GM04504 (cell line): ENCODE measurements around the gene FARP2.
A peak's percentile ranks its signal among the peaks of the same experiment; 100 is the strongest.
"Not testable (repeated sequence)": the region's sequence is repeated elsewhere in the genome, so short reads cannot be mapped to it uniquely, and the experiment has no call there.

Source experiments
- DNase-seq: peaks from one replicate; pipeline ENCODE4 v3.0.0-alpha.2; 2012; ENCODE audit warnings: low read depth

Gene FARP2, protein sequence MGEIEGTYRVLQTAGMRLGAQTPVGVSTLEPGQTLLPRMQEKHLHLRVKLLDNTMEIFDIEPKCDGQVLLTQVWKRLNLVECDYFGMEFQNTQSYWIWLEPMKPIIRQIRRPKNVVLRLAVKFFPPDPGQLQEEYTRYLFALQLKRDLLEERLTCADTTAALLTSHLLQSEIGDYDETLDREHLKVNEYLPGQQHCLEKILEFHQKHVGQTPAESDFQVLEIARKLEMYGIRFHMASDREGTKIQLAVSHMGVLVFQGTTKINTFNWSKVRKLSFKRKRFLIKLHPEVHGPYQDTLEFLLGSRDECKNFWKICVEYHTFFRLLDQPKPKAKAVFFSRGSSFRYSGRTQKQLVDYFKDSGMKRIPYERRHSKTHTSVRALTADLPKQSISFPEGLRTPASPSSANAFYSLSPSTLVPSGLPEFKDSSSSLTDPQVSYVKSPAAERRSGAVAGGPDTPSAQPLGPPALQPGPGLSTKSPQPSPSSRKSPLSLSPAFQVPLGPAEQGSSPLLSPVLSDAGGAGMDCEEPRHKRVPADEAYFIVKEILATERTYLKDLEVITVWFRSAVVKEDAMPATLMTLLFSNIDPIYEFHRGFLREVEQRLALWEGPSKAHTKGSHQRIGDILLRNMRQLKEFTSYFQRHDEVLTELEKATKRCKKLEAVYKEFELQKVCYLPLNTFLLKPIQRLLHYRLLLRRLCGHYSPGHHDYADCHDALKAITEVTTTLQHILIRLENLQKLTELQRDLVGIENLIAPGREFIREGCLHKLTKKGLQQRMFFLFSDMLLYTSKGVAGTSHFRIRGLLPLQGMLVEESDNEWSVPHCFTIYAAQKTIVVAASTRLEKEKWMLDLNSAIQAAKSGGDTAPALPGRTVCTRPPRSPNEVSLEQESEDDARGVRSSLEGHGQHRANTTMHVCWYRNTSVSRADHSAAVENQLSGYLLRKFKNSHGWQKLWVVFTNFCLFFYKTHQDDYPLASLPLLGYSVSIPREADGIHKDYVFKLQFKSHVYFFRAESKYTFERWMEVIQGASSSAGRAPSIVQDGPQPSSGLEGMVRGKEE

DNA sequence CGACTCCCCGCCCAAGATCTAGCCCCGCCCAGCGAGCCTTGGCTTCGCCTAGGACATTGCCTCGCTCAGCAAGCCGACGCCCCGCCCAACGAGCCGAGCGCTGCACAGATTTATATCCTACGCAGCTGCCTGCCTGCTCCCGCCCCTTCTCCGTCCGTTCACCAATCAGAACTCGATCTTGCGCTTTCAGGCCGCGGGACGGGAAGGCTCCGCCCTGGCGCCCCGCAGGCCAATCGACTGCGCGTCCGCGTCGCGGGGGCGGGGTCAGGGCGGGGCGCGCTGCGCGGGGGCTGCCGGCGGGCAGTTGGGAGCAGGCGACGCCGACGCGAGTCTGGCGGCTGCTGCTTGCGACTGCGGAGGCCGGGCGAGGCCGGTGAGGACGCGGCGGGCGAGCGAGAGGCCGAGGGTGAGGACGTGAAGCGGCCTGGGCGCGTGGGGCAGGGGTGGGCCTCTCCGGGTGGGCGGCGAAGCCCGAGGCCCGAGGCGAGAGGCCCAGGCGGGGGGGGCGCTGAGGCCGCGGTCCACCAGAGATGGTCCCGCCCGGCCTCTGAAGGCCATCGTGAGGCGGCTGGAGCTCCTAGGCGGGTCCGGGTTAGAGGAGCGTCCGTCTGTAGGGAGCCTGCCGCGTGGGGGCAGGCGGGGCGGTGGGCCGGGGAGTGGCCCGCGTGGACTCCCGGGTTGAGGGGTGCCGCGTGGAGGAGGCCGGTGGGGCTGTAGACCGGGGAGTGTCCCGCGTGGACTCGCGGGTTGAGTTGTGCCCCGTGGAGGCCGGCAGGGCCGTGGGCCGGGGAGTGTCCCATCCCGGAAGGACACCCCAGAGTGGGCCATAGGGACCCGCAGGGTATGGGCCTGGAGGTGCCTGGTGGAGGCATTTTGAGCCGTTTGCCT, at the start of gene FARP2:
TSS of gene FARP2 (plus strand) at position 303 of the 888 bp plus-strand sequence. CDS start 16,823 bp downstream, outside the sequence.
- DNase-seq = peak; percentile 97

DNA sequence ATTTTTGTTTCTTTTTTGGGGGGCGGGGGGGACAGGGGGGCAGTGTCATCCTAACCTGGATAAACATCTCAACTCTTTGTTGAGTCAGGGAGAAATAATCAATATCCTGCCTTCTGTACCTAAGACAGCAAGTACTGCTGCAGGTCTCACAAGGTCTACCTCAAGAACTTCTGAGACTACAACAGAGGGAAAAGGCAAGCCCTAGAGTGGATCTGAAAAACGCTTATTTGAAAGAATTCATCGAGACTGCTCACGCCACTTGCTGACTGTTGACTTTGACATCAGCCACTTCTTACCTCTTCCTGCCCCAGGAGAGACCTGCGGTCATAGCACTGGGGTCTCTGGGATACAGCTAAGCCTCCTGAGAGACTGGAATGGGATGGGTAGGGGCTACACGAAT, 49.0 kb upstream of the FARP2 start:
- no peak for DNase-seq

DNA sequence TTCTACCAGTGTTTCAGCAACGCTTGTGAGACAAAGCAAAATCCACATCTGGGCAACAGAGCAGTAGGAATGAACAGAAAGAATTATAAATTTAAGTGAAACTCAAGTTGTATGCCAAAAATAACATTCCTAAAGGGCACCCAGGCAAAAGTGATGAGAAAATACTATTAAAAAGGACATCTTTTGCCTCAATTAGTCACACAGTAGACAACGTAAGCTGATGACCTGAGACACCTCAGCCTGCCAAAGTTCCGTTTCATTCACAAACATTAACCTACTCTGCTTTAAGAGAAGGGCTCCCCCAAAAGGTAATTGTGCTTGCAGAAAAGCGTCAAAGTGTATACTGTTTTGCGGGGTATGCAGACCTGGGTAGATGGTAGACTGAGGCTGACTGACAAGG, 47.8 kb upstream of the FARP2 start:
- DNase-seq = no peak

DNA sequence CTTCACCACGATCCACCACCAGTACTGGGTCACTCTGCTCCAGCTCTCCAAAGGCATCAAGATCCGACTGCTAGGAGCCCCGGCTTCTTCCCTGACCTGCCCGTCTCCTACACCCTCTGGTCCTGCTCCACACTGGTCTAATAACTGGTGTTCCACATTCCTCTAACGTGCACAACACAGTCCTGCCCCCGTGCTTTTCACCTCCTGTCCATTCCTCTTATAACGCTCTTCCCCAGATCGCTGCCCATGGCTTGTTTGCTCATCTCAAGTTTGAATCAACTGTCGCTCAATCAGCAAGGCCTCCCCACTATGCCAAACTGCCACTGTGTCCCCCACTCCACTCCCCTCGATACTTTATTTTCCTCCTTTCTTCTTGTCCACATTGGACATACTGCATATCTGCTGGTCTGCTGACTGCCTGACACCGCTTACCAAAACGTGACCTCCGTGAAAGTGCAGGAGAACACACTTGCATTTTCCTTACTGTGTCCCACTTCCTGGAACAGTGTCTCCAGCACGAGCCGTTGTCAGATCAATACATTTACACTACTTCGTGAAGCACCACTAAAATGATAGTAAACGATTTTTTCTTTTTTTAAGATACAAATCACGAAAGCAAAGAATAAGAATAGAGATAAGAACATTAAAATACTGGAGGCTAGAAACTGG, 47.1 kb upstream of the FARP2 start:
- no peak for DNase-seq

DNA sequence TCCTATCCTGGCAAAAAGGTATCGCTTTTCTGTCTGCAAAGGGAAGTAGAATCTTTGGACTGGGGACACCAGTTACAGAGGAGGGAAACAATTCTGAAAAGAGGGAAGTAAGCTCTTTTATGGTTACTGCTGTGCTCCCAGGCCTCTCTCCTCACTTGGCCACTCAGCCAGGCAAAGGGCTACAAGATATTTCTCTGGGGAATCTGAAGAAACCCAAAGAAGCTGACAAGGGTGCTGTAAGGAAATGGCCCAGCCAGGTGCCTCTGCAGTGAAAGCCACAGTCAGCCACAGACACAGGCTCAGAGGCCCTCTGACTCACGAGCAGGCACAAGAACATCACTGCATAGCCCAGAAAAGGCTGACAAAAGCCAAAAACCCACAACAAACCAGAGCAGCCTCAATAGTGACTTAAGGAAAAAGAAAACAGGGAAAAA, 46.4 kb upstream of the FARP2 start:
- no peak for DNase-seq

DNA sequence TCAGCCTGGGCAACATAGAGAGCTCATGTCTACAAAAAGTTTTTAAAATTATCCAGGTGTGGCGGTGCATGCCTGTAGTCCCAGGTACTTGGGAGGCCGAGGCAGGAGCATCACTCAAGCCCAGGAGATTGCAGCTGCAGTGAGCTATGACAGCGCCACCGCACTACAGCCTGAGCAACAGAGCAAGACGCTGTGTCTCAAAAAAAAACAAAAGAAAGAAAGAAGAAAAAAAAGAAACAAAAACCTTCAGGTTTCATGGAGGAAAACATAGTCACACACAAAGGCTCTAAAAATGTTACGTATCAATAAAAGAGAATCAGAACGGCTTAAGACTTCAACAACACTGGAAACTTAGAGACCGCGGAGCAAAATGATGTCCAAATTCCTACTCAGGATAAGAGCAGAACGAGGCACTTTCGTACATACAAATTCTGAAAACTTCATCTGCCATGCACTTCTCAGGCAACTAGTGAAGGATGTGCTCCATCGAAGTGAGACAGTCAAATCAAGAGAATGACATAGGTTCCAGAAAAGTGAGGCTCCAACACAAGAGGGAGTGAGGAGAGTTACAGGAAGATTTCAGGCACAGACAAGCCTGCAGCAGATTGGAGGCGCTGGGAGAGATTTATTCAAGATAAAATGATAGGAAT, 45.0 kb upstream of the FARP2 start:
- no peak for DNase-seq

DNA sequence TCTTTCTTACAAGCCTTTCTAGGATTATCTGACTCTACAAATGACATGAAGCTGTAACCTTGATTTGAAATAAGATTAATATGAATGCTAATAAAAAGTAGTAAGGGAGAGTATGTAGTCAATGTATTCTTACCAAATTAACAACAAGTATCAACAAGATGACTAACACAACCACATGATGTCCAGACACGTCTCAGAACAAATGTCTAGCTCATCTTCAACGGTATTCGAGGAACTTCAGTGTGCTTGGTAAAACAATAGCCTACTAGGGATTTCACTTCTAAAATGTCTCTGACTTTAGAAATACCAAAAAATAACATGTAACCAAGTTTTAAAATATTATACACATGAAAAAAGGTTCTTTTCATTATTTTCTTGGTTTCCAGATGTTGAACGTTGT, 44.0 kb upstream of the FARP2 start:
- DNase-seq = peak; percentile 35

DNA sequence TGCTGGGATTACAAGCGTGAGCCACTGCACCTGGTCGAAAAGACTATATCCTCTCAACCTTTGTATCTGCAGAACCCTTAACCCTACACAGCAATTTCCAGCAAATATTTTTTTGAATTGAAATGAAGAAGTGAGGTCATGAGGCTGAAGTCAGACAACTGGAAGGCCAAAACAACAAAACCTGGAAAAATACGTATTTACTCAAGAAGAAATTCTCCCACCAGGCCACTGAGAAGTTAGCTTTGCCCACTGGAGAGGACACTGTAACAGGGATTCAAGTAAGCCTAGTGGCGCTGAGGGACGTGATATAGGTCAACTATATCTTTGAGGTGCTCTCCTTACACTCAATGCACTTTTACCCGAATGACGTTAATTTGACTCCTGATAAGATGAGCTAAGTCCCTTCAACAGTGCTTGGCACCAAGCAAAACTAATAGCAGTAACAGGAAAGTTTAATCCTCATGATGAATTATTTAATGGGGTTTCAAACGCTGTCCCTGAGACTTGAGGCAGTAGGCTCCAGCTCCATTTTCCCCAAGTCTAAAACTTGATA, 42.5 kb upstream of the FARP2 start:
- DNase-seq = no peak

DNA sequence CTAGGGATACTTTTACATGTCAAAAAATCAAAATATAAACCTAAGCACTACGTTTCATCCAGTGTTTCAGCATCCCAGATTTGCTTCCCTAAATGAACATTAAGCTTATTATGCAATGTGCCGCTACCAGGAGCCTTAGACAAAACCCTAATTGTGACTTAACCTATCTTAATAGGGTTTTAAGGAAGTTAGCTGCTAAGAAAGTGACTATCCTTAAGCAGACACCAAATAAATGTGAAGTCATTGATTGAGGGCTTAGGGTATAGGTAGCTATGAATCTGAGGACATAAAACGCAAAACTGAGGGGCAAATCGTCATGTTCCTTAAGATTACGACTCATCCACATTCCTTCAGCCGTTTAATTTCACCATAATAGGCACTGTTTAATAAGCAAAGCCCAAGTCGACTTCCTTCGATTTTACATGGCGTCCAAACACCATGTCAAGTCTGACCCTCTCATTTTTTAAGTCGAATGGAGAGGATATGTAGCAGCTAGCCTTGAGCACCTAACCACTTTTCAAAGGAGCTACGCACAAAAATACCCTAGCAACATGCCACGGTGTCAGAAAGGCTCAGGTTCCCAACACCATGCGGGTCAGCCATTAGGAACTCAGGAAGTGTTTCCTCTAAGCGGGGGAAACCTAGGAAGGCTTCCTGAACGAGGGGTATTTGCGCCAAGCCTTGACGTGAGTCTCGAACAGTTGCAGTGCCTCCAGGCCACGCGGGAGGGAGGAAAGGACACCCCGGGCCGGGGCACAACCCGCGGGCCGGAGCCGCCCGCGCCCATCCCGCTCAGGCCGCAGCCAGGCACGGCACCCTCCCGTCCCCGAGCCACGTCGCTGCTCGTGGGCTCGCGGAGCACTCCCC, 41.6 kb upstream of the FARP2 start:
- no peak for DNase-seq

DNA sequence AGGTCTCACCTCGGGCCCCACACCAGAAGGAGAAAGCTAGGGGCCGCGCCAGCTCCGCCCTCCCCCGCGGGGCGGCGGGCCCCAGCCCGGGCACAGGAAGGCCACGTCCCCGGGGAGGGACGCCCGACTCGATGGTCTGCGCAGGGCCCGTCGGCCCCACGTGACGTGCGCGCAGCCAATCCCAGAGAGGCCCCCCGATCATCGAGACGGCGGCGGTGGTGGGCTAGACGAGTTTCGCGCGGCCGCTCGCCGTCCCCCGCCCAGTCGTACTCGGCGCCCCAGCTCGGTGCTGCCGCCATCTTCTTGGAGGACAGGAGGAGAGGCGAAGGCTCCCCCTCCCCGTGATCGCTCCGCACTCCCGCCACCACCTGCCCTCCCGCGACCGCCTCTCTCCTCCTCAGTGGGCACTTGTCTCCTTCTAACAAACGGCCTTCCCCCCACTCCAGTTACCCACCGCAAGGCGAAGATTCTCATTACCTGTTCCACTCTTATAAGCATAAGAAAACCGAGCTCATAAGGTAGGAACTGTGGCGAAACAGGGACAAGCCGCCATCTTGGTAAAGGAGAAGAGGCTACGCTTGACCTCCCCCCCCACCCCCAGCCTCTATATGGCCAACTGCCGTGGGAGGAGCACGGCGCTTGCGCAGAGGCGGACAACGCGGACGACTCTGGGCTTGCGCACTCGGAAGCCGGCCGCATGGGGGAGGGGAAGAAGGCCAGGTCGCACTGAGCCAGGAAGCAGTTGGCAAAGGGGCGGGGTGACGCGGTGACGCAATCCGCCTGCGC, 40.8 kb upstream of the FARP2 start, which contains the start of gene HDLBP:
TSS of gene HDLBP (minus strand) at position 580 of the 786 bp plus-strand sequence. CDS start 48,803 bp downstream, outside the sequence.
- peak; percentile 97 for DNase-seq

DNA sequence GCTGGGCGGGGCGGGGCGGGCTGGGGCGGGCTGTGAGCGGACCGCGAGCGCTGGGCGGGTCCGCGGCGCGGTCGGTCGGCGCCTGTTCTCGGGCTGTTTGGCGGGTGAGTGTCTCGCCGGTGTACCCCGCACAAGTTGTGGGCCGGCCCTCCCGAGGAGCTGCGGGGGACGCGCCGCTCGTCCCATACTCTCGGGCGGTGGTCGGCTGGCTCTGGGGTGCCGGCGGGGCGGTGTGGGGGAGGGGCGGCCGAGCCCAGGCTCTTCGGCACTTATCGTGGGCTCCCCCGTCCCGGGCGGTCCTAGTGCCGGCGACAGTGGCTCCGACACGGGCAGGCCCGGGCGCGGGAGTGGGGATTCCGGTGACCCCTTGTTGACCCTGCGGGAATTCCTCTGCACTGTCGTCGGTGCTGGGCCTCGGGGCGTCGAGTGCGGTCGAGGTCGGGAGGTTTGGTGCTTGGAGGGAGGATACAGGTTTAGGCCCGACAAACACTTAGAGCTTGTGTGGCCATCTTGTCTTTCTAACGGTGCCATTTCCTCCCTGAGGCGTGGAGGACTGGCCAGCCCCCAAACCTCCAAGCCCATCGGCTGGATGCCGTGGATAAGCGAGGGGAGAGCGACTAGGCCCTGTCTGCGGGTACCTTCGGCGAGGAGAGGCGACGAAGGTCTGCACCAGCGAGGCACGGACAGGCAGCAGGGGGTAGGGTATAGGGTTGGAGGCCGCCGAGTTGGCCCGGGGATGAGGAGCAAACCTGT, 40.0 kb upstream of the FARP2 start, which contains the start of gene SEPTIN2:
TSS of gene SEPTIN2 (plus strand) at position 47 of the 753 bp plus-strand sequence. CDS start 8,308 bp downstream, outside the sequence.
- peak; percentile 31 for DNase-seq

DNA sequence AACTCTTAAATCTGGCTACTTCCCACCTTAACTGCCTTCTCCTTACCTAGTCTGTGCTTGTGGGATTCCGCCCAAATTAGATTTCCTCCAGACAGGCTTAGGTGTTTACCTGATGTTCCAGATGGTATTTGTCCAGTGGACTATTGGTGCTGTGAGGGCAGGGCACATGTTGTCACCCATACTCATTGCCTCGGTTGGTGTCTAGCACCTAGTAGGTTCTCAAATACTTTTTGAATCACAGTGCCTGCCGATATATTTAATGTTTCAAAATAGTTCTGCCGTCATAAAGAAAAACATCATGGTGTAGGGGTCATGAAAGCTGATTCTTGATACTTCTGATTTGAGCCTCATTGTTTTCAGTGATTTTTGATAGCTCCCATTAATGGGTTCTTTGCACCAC, 39.3 kb upstream of the FARP2 start:
- no peak for DNase-seq

DNA sequence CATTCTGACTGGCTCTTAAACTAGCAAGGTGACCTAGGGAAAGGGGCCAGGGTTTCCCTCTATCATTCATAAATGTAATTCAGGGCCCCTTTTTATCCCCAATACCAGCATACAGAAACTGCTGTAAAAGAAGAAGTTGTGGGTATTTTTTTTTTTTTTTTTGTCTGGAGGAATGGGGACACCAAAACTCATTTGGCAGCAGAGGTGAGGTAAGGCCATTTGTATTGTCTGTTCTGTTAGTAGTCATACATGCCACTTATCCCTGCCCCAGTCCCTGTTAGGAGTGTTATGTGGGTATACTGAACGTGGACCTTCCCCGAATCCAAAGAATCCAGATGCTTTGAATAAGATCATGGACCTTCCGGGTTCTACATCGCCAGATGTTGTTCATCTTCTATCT, 38.7 kb upstream of the FARP2 start:
- no peak for DNase-seq

DNA sequence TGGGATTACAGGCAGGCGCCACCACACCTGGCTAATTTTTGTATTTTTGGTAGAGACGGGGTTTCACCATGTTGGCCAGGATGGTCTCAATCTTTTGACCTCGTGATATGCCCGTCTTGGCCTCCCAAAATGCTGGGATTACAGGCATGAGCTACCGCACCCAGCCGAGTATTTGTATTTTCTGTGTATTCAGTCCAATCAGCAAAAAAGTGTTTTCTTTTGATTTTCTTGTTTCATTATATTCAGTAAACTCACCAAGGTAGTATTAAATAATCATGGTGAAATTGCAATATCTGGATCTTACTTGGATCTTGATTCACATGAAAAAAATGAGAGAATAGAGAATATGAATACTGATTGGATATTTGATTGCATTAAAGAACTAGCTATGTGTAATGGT, 37.3 kb upstream of the FARP2 start:
- not testable (repeated sequence) for DNase-seq

DNA sequence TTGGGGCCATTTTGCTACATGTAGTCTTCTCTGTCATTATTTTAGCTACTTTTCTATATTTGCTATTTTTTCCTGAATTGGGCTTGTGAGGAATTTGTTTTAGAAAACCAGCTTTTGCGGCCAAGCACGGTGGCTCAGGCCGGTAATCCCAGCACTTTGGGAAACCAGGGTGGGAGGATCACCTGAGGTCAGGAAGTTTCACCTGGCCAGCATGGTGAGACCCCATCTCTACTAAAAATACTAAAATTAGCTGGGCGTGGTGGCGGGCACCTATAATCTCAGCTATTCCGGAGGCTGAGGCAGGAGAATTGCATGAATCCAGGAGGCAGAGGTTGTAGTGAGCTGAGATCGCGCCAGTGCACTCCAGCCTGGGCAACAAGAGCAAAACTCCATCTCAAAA, 35.7 kb upstream of the FARP2 start:
- no peak for DNase-seq

DNA sequence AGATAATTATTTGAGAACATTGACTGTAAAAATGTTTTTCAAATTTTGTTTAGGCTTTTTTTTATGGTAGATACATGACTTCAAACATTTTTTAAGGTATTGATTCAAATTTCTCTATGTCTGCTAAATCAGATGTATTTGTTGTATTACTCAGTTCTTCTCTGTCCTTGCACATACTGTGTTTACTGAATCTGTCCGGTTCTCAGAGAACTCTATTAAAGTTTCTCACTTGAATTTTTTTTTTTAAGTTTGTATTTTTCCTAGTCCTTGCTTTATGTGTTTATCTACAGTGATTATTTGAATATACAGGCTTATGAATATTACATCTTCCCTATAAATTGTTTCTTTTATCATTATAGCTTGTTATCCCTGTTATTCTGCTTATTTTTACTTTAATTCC, 35.1 kb upstream of the FARP2 start:
- no peak for DNase-seq

DNA sequence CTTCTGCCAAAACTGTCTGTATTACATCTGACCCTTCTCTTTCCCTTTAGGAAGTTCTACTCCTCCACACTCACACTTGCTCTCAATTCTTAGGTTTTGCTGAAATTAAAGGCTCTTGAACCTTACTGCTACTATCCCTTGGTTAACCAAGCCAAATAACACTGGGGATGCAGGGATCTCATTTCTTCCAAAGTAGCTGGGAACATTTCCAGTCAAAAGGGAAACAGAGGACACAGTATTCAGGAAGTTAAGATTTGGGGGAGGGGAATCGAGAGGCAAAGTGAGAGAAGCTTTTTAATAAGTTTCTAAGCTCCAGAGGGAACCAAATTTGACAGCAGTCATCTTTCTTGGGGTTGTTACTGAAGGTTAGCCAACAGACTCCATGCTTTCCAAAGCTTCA, 34.2 kb upstream of the FARP2 start:
- no peak for DNase-seq
